ENCODE results near the gene MSANTD3.

MSANTD3 gene

DNA sequence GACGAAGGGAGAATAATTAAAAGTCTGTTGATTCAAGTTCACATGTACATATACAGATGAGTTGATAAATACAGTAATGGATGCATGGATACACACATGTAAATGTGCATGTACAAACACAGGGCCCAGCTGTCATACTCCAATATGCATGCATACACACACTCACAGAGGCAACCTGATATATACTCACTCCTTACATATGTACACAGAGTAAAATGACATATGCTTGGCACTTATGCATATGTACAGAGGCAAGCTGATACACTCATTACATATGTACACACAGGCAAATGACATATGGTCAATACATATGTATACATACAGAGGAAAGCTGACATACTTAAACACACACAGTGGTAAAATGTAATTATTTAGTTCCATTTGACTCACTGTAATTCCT lies 38.8 kb downstream of the MSANTD3 start:
- DNase-seq (ENCODE audit: low spot score), result no peak

DNA sequence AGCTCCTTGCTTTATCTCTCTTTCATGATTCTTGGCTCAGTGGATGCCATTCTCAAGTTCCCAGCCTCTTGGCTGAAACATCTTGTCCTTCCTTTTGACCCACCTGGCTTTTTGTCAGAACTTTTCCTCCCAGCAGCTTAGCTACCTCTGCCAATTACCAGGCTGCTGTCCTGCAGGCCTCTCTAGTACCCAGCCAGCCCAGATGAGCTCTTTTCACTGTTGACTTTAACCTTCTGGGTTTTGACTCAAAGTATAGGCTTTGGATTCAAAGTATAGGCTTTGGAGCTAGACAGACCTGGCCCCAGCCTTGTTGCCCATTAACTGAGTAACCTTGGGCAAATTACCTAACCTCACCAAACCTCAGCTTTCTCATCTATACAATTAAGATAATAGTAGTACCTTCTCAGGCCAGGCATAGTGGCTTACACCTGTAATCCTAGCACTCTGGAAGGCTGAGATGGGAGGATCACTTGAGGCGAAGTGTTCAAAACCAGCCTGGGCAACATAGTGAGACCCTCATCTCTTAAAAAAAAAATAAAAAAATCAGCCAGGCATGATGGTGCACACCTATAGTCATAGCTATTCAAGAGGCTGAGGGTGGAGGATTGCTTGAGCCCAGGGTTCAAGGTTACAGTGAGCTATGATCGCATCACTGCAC lies 39.4 kb downstream of the MSANTD3 start:
- no peak for DNase-seq (ENCODE audit: low spot score)

DNA sequence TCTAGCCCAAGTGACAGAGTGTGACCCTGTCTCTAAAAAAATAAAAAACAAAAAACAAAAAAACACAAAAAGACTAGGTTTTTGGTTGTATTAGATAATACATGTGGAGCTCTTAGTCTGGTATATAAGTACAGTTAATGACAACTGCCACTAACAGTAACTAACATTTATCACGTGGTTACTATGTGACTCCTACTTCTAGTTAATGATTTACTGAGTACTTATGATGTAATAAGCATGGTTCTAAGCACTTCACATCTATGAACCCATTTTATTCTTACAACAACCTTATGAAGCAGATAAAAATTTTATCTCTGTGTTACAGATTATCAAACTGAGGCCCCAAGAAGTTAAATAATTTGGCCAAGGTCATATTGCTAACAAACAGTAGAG lies 39.9 kb downstream of the MSANTD3 start:
- DNase-seq (ENCODE audit: low spot score), result no peak

DNA sequence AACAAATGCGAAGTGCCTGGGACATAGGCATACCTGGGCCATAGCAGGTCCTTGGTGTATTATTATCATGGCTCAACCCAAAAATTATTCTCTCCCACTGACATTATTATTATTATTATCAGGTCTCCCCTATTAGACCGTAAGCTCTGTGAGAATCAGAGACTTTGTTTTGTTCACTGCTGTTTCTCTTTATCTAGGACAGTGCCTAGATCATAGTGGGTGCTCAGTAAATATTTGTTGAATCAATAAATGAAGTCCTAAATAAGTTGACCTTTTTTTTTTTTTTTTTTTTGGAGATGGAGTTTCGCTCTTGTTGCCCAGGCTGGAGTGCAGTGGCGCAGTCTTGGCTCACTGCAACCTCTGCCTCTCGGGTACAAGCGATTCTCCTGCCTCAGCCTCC lies 41.1 kb downstream of the MSANTD3 start:
- DNase-seq (ENCODE audit: low spot score), result no peak

DNA sequence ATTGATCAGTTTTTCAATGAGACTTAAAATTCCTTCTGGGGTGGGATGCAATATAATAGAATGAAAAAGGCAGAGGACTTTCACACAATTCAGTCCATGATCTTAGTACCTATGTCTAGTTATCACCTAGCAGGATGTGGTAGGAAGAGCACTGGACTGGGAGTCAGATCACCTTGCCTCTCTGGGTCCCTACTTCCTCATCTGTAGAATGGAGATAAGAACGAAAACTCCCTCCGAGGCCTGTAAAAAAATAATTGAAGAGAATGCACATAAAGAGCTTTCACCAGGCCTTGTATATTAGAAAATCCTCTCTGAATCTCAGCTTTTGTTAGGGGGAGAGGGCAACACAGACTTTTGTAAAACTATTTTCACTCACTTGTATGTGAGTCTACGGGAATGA lies 45.3 kb downstream of the MSANTD3 start:
- no peak for DNase-seq (ENCODE audit: low spot score)

DNA sequence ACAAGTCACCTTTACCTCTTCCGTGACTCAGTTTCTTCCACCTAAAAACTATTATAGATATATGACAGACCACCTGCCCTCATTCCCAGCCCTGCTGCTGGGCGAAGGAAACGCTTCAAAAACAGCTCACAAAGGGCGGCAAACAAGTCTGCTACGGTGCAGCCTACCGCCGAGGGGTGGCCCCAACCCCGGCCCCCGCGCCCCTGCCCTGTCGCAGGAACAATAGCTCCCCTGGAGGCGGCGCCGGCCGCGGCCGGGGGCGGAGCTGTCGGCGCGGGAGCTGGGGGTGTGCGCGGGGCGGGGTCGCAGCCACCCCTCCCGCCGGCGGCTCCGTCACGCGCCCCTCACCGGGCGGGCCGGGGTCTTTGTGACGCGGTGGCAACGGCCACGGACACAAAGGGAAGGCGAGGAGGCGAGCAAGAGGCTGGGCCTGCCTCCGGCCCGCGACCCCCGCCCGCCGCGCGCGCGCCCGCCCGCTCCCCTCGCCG lies 45.9 kb downstream of the MSANTD3 start, which contains the start of gene TMEFF1:
TMEFF1 (plus strand) TSS at position 362 of the 488 bp plus-strand sequence. CDS start 396 bp downstream, outside the sequence.
- peak; percentile 55 for DNase-seq (ENCODE audit: low spot score)

DNA sequence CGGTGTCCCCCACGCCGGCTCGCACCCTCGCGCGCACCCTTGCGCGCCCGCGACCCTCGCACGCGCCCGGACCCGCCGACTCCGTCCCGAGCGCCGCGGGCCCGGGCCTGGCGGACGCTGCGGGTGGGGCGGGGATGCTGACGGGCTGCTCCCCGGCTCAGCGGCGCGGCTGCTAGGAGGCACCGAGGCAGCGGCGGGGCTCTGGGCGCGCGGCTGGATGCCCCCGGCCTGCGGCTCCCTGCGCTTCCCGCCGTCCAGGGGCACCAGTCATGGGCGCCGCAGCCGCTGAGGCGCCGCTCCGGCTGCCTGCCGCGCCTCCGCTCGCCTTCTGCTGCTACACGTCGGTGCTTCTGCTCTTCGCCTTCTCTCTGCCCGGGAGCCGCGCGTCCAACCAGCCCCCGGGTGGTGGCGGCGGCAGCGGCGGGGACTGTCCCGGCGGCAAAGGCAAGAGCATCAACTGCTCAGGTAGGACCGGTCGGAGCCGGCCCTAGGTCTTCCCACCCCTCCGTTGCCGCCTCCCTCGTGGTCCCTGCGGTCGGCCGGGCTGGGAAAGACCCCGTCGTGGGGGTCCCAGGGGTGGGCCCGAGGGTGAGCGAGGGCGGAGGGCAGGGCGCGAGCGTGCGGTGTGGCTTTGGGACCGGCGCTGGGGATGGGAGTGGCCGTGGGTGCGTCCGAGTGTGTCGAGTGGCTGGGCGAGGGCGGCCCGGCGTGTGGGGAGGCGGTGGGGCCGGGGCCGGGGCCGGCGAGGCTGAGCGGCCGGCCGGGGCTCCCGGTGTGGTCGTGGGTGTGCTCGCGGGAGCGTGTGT lies 46.5 kb downstream of the MSANTD3 start:
- DNase-seq (ENCODE audit: low spot score), result peak; percentile 37

DNA sequence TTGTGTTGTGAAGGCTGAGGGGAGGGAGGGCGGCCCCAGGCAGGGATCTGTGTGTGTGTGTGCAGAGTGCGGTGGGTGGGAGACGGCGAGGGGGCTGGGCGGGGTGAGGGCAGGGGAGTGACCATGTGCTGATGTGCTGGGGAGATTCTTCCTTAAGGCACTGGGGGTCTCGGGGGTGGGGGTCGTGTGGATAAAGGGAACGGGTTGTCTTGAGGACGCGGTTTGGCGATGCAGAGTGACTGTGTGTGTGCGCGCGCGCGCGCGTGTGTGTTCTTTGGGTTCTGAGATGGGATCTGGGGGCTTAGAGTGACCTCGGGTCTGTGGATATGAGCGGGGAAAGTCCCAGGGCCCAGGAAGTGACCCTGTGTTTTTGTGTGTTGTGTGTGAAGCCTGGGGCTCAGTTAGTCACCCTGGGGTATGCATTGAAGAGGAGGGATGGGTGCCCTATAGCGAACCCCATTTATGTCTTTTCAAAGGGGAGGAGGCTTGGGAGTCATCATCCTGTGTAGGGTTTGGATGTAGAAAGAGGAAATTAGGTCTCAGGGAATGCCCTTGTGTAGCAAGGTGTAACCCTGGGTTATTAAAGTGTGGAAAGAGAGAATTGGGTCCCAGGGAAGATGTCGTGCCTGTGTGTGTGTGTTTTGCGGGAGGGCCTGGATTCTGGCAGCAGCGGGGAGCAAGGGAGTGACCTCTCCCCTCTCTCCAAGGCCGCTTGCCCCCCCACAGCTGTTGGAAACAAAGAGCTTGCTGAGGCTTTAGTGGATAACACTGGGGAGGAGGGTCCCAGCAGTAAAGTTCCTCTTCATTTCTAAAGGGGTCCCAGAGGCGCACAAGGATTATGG lies 47.4 kb downstream of the MSANTD3 start:
- DNase-seq (ENCODE audit: low spot score), result no peak

DNA sequence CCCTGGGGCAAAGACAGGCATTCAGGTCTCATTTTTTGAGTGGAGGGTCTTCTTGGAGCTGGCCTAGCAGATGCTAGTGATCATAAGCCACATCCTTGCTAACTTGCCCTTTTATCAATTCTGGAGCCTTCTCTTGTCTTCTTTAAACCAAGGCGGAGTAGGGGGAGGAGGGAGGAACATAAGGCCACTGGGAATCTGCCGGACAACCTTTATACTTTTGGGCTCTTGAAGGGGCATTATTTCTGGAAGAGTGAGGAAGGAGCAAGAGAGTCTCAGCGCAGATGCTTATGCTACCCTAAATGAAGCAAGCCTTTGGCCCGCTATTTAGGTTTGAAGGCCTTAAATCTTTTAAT lies 48.0 kb downstream of the MSANTD3 start:
- DNase-seq (ENCODE audit: low spot score), result no peak

DNA sequence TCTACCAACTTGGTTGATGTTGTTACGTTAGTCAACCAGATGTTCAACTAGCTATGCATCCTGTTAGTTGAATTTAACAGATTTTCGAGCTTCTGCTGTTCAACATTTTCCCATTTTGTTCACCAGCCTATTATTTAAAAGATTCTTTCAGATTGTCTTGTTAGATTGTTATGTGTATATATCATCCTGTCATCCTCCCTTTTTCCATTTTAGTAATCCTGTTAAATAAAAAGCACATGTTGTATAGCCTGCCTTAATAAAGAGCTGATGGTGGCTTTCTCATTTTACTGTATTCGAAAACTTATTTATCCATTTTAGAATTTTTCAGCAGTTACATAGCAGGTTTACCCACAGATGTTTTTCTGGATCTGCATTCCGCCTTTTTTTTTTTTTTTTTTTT lies 50.3 kb downstream of the MSANTD3 start:
- no peak for DNase-seq (ENCODE audit: low spot score)

DNA sequence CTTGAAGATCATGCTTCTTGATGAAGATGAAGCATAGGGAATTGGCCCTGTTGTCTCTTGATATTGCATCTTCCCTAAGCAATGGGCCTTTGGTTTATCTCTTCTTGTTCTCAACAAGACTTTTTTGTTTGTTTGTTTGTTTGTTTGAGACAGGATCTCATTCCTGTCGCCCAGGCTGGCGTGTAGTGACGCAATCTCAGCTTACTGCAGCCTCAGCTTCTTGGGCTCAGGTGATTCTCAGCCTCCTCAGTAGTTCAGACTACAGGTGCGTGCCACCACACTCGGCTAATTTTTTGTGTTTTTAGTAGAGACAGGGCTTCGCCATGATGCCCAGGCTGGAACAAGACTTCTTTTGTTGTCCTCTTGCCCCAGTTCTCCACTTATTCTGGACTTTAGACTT lies 51.2 kb downstream of the MSANTD3 start:
- no peak for DNase-seq (ENCODE audit: low spot score)

DNA sequence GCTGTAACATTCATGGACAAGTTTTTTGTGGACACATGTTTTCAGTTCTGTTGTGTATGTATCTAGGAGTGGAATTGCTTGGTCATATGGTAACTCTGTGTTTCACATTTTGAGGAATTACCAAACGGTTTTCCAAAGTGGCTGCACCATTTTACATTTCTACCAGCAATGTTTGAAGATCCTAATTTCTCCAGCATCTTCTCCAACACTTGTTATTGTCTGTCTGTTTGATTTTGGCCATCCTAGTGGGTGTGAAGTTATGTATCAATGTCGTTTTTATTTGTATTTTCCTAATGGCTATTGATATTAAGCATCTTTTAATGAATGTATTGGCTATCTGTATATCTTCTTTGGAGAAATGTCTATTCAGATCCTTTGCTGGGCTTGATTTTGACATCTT lies 52.9 kb downstream of the MSANTD3 start:
- DNase-seq (ENCODE audit: low spot score), result no peak

DNA sequence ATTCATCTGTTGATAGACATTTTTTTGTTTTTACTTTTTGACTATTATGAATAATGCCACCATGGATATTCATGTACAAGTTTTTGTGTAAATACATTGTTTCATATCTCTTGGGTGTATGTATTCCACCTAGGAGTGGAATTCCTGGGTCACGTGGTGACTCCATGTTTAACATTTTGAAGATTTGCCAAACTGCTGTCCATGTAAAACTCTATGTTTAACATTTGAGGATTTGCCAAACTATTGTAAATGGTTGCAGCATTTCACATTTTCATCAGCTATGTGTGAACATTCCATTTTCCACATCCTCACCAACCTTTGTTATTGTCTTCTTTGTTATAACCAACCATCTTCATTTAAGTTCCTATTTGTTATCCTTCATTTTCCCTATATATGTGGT lies 58.3 kb downstream of the MSANTD3 start:
- no peak for DNase-seq (ENCODE audit: low spot score)

DNA sequence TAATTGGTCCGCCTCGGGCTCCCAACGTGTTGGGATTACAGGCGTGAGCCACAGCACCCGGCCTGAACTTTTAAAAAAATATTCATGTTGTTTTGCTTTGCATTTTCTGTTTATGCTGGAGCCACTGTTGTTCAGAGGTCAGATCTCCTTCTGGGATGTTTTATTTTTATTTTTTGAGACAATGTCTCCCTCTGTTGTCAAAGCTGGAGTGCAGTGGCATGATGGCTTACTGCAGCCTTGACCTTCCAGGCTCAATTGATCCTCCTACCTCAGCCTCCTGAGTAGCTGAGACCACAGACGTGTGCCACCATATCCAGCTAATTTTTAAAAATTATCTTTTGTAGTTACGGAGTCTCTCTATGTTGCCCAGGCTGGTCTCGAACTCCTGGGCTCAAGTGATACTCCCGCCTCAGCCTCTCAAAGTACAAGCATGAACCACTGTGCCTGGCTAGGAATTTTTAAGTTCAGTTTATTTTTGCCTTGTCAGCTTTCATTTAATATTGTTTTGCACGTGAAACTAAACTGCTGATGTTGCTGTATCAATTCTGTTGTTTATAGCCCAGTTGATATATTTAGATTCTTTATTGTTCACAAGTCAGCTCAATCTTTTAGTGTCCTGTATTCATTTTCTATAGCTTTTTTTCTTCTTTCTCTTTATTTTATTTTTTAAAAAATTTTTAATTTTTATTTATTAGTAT lies 59.7 kb downstream of the MSANTD3 start:
- DNase-seq (ENCODE audit: low spot score), result no peak

DNA sequence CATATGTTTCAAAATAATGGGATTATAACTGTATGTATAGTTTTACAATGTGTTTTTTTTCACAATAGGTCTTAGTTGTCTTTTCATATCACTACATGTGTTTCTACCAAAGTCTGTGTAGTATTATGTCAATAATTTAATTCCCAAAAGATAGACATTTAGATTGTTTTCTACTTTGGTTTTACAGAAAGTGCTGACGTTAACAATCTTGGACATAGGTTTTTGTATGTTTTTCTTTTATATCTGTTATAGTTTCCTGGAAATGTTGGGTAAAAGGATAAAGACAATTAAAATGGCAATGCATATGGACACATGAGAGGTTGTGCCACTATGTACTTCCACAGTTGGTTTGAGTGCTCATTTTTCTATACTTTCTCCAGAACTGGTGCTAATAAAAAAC lies 61.2 kb downstream of the MSANTD3 start:
- no peak for DNase-seq (ENCODE audit: low spot score)

DNA sequence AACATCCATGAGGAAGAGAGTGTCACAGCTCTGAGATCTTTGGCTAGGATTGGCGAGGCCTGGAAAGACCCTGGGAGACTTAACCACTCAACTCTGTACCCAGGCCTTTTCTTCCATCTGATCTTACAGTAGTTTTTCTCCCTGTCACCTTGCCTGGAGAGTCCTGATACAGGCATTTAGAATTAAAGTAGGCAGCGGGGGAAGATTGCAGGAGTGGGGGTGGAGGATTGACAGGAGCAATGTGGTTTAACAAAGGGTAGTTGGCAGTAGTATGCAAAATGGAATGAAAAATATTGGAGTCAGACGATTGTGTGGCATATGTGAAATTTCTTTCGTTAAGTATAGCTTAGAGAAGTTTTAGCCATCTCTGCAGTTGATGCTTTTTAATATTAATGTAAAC lies 62.9 kb downstream of the MSANTD3 start:
- DNase-seq (ENCODE audit: low spot score), result no peak

DNA sequence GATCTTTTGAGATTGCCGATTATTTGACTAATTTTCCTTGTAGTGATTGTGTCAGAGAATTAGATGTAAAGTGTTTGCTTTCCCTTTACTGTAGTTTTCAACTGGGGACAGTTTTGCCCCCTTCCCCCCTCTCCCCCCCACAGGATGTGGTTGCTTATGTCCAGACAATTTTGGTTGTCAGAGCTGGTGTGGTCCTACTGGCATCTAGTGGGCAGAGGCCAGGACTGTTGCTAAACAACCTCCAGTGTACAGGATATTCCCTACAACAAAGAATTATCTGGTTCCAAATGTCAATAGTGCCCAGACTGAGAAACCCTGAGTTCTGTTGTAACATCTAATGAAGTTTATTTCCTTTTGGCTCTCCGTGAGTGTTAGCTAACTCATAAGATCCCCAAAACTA lies 66.0 kb downstream of the MSANTD3 start:
- DNase-seq (ENCODE audit: low spot score), result no peak

DNA sequence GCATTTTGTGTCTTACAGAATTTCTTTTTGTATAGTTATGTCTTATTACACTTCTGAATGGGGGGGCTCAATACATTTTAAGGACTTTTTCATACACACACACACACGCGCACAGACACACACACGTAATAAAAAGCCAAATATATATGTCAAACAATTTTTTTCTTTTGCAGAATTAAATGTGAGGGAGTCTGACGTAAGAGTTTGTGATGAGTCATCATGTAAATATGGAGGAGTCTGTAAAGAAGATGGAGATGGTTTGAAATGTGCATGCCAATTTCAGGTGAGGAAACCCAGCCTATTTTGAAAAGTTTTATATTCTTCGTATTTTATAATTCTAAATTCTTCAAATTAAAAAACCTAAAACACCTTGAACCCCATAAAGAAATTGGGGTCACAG lies 71.6 kb downstream of the MSANTD3 start:
- DNase-seq (ENCODE audit: low spot score), result no peak

DNA sequence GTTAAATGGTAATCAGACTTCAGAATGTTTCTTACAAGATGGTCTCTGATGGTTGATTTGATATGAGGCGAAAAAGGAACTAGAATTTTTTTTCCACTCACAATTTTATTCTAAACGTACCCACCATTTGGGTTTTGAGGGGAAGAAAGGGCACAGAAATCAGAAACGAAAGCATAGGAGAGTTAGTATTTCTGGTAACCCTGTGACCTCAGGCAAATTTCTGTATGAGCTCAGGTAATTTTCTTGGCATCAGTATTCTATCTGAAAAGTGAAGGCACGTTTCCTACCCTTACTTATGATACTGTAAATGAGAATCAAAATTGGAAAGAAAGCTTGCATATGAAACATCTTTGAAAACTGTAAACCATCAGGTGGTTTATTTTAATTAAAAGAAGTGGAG lies 72.5 kb downstream of the MSANTD3 start:
- no peak for DNase-seq (ENCODE audit: low spot score)

DNA sequence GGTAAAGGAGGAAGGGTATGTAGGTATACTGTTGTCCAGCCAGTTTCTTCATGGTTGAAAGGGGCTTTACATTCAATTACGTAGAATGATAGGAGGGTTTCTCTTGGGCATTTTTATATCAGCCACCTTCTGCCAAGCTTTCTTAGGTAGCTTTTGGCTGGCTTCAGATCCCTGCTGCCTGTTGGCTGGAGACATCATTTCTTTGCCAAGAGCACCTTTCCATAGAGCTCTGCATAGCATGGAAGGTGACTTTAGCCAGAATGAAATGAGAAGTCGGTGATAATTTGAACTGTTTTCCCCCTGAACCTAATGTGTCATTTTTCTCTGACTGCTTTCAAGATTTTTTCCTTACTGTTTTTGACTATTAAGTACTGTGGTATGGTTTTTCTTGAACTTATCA lies 72.9 kb downstream of the MSANTD3 start:
- DNase-seq (ENCODE audit: low spot score), result no peak
